ENCODE data around the gene RNF125. TPM values are rescaled to one million over a fixed set of nuclear protein-coding genes. Genes with fewer than 3 reads are reported as not detected.

The RNF125 gene
- total and polyA plus RNA-seq, 2 experiments from 2014 or later: 2.0 to 2.2 TPM

DNA sequence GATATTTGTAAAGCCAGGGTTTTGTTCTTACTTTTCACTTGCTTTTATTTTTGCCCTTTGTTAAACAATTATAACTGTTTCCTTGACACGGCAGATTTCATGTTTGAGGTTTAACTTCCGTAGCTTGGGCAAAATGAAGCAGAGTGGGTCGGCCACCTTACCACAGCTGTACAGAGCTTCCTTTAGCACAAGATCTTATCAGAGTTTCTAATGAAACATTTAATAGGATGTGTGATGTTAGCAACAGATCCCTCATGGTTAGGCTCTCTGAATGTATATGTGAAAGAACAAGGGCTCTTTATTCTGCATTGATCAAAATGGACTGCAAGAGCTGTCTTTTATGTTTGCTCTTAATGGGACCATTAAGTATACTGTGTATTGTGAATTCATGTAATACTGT lies 22.3 kb downstream of the RNF125 start:
- DNase-seq (ENCODE audit: low read depth in 1 of 2, low spot score in 1 of 2): no peak
- Histone ChIP-seq H3K4me3 (no peak overlapping the region), H3K9me3 (ENCODE audit: low read depth) (no peaks in the 10 kb centered on the region), H3K36me3 (no peaks in the 10 kb centered on the region), H3K27ac (no peak overlapping the region), H3K4me1 (ENCODE audit: low read depth) (no peaks in the 10 kb centered on the region), H3K27me3 (no peaks in the 10 kb centered on the region)
- no peak for TF ChIP-seq CTCF (IDR thresholded peaks at IDR 0.05; ENCODE audit: low read depth, low read length)

GRCh38 chr18:32042337-32042736 lies 23.7 kb downstream of the RNF125 start:
- Histone ChIP-seq H3K27ac (no peak overlapping the region), H3K36me3 (no peaks in the 10 kb centered on the region), H3K9me3 (ENCODE audit: low read depth) (no peaks in the 10 kb centered on the region), H3K4me3 (no peak overlapping the region), H3K27me3 (no peaks in the 10 kb centered on the region), H3K4me1 (ENCODE audit: low read depth) (no peaks in the 10 kb centered on the region)
- TF ChIP-seq CTCF (IDR thresholded peaks at IDR 0.05; ENCODE audit: low read depth, low read length): no peak
- no peak for DNase-seq (ENCODE audit: low read depth in 1 of 2, low spot score in 1 of 2)

GRCh38 chr18:32048507-32049091 lies 30.0 kb downstream of the RNF125 start:
- no peak overlapping the region for H3K4me3 ChIP-seq
- no peaks in the 10 kb centered on the region for H3K9me3 ChIP-seq (ENCODE audit: low read depth)
- H3K36me3 ChIP-seq: no peaks in the 10 kb centered on the region
- peak in 1 of 2 donors; percentile 89 for DNase-seq (ENCODE audit: low read depth in 1 of 2, low spot score in 1 of 2)
- H3K4me1 ChIP-seq (ENCODE audit: low read depth): peaks cover 8% of the 10 kb centered on the region
- H3K27me3 ChIP-seq: no peaks in the 10 kb centered on the region
- no peak overlapping the region for H3K27ac ChIP-seq
- TF ChIP-seq CTCF (IDR thresholded peaks at IDR 0.05; ENCODE audit: low read depth, low read length): no peak

DNA sequence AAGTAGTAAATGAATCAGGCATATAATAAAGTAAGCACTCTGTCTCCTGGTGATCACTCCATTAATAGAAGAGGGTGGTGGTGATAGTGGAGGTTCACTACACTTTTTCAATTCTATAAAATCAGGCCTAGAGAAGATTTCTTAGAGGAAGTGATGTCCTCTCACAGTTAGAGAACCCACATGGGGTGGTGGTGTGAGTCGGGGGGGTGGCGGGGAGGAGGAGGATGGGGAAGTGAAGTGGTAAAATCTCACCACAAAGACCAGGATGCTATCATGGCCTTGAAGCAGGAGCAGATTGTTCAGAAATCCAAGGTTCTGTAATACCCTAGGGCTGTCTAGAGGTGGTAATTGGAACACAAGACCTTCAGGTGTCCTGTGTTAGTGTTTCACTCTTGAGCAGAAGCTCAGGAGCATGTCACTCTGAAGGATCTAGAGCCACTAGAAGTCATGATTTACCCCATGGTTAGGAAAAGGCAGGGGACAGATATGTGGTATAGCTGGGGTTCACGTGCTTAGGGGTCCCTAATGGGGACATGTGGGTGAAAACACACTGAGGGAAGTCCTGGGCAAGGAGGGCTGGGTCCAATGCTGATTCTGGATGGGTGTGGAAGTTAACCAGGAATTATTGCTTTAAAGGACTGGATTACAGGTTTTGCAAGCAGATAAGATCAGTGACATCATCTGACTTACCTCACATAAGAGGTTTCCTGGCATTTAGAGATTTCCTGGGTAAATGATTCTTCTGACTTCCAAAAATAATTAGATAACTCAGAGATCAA lies 31.0 kb downstream of the RNF125 start:
- Histone ChIP-seq H3K36me3 (no peaks in the 10 kb centered on the region), H3K9me3 (ENCODE audit: low read depth) (no peaks in the 10 kb centered on the region), H3K4me1 (ENCODE audit: low read depth) (peaks cover 8% of the 10 kb centered on the region), H3K27ac (no peak overlapping the region), H3K4me3 (no peak overlapping the region), H3K27me3 (no peaks in the 10 kb centered on the region)
- DNase-seq (ENCODE audit: low read depth in 1 of 2, low spot score in 1 of 2): no peak
- TF ChIP-seq CTCF (IDR thresholded peaks at IDR 0.05; ENCODE audit: low read depth, low read length): no peak

GRCh38 chr18:32056613-32057358 lies 38.2 kb downstream of the RNF125 start:
- Histone ChIP-seq H3K27me3 (no peaks in the 10 kb centered on the region), H3K9me3 (ENCODE audit: low read depth) (no peaks in the 10 kb centered on the region), H3K36me3 (no peaks in the 10 kb centered on the region), H3K27ac (no peak overlapping the region), H3K4me1 (ENCODE audit: low read depth) (peaks cover 13% of the 10 kb centered on the region), H3K4me3 (no peak overlapping the region)
- no peak for DNase-seq (ENCODE audit: low read depth in 1 of 2, low spot score in 1 of 2)
- TF ChIP-seq CTCF (IDR thresholded peaks at IDR 0.05; ENCODE audit: low read depth, low read length): no peak
